ENCODE measurements around the gene MSI2.

The MSI2 gene

DNA sequence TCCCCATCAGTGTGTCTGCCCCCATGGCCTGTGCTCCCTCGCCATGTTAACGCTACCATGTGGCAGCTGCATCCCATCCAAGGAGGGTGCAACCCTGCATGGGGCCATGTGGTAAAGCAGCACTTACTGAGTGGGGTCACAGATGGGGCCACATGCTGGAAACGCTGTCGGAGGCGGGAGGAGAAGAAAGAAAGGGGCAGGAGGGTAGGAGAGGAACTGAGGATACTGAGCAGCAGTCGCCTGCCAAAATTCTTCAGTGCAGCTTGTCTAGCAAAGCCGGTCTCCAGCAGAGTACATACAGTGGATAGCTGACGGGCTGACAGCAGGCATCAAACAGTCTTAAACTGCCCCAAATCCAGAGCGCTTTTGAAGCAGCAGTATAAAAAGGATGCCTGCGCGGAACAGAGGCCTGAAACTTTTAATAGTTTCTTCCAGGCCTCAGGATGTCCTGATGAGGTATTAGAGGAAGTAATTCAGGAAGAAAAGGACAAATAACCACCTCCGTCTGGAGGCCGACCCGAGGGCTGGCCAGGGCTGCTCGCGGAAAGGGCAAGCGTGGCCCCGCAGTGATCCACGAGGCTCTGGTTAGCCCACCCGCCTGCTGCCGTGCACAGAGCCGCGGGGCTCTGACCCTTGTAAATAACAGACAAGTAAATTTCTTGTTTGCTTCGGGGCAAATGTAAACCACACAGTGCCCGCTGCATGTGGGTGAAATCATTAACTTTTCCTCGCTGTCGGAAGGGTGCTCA is 339.8 kb downstream of the MSI2 start:
- TF ChIP-seq ZNF70 (CRISPR knock-in tag; IDR thresholded peaks at IDR 0.05) (no peak), ZNF8 (CRISPR knock-in tag; IDR thresholded peaks at IDR 0.05) (no peak), ESRRG (CRISPR knock-in tag; IDR thresholded peaks at IDR 0.05) (no peak), BACH2 (CRISPR knock-in tag; IDR thresholded peaks at IDR 0.05; ENCODE audit: borderline replicate concordance) (no peak), ZNF565 (CRISPR knock-in tag; conservative IDR thresholded peaks at IDR 0.05; ENCODE audit: low read depth) (no peak), ZFP3 (CRISPR knock-in tag; IDR thresholded peaks at IDR 0.05) (no peak), ISL1 (CRISPR knock-in tag; IDR thresholded peaks at IDR 0.05) (no peak), ARNTL (CRISPR knock-in tag; IDR thresholded peaks at IDR 0.05; ENCODE audit: borderline replicate concordance, low read depth) (no peak), CSDC2 (CRISPR knock-in tag; IDR thresholded peaks at IDR 0.05) (no peak), PPARA (CRISPR knock-in tag; IDR thresholded peaks at IDR 0.05; ENCODE audit: borderline replicate concordance) (no peak)
- TF ChIP-seq, protein P1, sequence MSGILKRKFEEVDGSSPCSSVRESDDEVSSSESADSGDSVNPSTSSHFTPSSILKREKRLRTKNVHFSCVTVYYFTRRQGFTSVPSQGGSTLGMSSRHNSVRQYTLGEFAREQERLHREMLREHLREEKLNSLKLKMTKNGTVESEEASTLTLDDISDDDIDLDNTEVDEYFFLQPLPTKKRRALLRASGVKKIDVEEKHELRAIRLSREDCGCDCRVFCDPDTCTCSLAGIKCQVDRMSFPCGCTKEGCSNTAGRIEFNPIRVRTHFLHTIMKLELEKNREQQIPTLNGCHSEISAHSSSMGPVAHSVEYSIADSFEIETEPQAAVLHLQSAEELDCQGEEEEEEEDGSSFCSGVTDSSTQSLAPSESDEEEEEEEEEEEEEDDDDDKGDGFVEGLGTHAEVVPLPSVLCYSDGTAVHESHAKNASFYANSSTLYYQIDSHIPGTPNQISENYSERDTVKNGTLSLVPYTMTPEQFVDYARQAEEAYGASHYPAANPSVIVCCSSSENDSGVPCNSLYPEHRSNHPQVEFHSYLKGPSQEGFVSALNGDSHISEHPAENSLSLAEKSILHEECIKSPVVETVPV (CRISPR knock-in tag; IDR thresholded peaks at IDR 0.05) = no peak
- TF ChIP-seq, protein P2, sequence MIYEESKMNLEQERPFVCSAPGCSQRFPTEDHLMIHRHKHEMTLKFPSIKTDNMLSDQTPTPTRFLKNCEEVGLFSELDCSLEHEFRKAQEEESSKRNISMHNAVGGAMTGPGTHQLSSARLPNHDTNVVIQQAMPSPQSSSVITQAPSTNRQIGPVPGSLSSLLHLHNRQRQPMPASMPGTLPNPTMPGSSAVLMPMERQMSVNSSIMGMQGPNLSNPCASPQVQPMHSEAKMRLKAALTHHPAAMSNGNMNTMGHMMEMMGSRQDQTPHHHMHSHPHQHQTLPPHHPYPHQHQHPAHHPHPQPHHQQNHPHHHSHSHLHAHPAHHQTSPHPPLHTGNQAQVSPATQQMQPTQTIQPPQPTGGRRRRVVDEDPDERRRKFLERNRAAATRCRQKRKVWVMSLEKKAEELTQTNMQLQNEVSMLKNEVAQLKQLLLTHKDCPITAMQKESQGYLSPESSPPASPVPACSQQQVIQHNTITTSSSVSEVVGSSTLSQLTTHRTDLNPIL (CRISPR knock-in tag; IDR thresholded peaks at IDR 0.05; ENCODE audit: low read depth) = no peak
- TF ChIP-seq, protein P3, sequence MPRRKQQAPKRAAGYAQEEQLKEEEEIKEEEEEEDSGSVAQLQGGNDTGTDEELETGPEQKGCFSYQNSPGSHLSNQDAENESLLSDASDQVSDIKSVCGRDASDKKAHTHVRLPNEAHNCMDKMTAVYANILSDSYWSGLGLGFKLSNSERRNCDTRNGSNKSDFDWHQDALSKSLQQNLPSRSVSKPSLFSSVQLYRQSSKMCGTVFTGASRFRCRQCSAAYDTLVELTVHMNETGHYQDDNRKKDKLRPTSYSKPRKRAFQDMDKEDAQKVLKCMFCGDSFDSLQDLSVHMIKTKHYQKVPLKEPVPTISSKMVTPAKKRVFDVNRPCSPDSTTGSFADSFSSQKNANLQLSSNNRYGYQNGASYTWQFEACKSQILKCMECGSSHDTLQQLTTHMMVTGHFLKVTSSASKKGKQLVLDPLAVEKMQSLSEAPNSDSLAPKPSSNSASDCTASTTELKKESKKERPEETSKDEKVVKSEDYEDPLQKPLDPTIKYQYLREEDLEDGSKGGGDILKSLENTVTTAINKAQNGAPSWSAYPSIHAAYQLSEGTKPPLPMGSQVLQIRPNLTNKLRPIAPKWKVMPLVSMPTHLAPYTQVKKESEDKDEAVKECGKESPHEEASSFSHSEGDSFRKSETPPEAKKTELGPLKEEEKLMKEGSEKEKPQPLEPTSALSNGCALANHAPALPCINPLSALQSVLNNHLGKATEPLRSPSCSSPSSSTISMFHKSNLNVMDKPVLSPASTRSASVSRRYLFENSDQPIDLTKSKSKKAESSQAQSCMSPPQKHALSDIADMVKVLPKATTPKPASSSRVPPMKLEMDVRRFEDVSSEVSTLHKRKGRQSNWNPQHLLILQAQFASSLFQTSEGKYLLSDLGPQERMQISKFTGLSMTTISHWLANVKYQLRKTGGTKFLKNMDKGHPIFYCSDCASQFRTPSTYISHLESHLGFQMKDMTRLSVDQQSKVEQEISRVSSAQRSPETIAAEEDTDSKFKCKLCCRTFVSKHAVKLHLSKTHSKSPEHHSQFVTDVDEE (CRISPR knock-in tag; IDR thresholded peaks at IDR 0.05) = no peak
- TF ChIP-seq, protein P4, sequence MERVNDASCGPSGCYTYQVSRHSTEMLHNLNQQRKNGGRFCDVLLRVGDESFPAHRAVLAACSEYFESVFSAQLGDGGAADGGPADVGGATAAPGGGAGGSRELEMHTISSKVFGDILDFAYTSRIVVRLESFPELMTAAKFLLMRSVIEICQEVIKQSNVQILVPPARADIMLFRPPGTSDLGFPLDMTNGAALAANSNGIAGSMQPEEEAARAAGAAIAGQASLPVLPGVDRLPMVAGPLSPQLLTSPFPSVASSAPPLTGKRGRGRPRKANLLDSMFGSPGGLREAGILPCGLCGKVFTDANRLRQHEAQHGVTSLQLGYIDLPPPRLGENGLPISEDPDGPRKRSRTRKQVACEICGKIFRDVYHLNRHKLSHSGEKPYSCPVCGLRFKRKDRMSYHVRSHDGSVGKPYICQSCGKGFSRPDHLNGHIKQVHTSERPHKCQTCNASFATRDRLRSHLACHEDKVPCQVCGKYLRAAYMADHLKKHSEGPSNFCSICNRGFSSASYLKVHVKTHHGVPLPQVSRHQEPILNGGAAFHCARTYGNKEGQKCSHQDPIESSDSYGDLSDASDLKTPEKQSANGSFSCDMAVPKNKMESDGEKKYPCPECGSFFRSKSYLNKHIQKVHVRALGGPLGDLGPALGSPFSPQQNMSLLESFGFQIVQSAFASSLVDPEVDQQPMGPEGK (CRISPR knock-in tag; IDR thresholded peaks at IDR 0.05; ENCODE audit: borderline replicate concordance) = no peak
- no peak for ATAC-seq

DNA sequence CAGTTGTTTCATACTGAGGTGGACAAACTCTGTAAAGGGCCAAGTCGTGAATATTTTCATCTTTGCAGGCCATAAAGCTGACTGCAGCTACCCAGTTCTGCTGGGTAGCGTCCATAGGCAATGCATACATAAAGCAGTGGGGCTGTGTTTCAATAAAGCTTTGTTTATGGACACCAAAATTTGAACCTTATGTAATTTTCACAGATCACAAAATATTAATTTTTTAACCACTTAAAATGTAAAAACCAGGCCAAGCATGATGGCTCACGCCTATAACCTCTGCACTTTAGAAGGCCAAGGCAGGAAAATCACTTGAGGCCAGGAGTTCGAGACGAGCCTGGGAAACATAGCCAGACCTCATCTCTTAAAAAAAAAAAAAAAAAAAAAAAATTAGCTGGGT is 340.8 kb downstream of the MSI2 start:
- no peak for ATAC-seq

More for the DNA sequence above, 340.8 kb downstream of the MSI2 start:
- TF ChIP-seq BACH2 (CRISPR knock-in tag; IDR thresholded peaks at IDR 0.05; ENCODE audit: borderline replicate concordance) (no peak), ARNTL (CRISPR knock-in tag; IDR thresholded peaks at IDR 0.05; ENCODE audit: borderline replicate concordance, low read depth) (no peak), RARB (CRISPR knock-in tag; IDR thresholded peaks at IDR 0.05) (no peak), ESRRG (CRISPR knock-in tag; IDR thresholded peaks at IDR 0.05) (no peak), GLIS3 (CRISPR knock-in tag; IDR thresholded peaks at IDR 0.05) (no peak), ZNF70 (CRISPR knock-in tag; IDR thresholded peaks at IDR 0.05) (no peak), PPARA (CRISPR knock-in tag; IDR thresholded peaks at IDR 0.05; ENCODE audit: borderline replicate concordance) (no peak)
- TF ChIP-seq, protein P5, sequence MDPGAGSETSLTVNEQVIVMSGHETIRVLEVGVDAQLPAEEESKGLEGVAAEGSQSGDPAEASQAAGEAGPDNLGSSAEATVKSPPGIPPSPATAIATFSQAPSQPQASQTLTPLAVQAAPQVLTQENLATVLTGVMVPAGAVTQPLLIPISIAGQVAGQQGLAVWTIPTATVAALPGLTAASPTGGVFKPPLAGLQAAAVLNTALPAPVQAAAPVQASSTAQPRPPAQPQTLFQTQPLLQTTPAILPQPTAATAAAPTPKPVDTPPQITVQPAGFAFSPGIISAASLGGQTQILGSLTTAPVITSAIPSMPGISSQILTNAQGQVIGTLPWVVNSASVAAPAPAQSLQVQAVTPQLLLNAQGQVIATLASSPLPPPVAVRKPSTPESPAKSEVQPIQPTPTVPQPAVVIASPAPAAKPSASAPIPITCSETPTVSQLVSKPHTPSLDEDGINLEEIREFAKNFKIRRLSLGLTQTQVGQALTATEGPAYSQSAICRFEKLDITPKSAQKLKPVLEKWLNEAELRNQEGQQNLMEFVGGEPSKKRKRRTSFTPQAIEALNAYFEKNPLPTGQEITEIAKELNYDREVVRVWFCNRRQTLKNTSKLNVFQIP (CRISPR knock-in tag; IDR thresholded peaks at IDR 0.05; ENCODE audit: borderline replicate concordance, low read depth) = no peak
- TF ChIP-seq, protein P2 (CRISPR knock-in tag; IDR thresholded peaks at IDR 0.05; ENCODE audit: low read depth) = no peak
